Retina (tissue), 1 donor: ENCODE measurements around the gene ARHGAP42.
A peak's percentile ranks its signal among the peaks of the same experiment; 100 is the strongest.

Source experiments
- DNase-seq: peaks from one replicate; pipeline ENCODE4 v3.0.0-alpha.2; 2016

The ARHGAP42 gene

DNA sequence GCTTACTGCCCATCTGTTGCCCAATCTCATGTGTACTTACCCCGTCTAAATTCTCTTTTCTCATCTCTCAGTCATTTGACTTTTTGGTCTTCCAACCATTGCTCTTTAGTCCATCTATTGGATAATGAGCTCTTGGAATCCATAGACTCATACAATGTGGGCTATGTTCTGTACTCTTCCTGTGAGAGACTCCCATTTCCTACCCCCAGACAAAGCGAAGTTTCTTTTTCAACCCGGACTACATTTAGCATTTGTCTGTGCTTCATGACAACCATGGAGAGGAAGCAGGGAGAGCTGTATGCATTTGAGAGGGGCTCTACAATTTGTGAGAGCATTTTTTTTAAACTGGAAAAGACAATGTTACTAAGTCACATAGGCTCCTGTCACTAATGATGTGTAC, 4.0 kb upstream of the ARHGAP42 start:
- DNase-seq, result no peak

DNA sequence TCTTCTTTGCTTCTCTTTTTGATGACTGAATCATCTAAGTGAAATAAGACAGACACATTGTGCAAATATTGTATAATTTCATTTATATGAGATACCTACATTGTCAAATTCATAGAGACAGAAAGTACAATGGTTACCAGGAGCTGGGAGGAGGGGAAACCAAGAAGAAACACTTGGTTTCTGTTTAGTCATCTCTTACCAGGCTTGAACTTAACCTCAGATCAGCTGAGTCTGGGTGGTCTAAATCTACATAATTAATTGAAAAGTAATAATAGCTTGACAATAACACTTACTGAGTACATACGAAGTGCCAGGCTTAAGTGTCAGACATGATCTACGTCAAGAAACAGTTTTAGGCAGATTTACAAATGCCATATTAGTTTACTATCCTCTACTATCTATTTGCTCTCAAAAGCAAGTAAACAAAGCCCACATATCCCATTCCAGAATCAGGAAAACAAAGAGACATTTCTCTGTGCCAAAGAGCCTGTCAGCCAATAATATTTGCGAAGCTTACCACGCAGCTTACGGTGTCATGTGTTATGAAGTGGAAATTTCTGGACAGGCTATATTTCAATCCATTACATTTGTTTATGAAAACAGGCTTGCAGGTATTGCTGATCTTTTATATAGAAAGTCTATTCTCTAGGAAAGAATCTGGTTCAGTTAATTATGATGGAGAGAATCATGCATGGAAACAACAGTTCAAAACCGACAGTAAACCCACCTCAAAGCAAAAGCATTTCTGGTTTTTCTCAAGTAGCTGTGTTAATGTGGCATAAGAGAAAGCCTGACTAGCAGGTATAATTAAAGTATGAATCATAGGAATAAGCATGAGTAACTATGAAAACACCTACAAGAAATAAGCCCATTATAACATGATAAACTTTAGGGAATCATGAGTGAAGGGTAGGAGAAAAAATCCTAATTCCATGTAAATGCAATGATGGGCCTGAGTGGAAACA, 2.7 kb upstream of the ARHGAP42 start:
- DNase-seq, result no peak

DNA sequence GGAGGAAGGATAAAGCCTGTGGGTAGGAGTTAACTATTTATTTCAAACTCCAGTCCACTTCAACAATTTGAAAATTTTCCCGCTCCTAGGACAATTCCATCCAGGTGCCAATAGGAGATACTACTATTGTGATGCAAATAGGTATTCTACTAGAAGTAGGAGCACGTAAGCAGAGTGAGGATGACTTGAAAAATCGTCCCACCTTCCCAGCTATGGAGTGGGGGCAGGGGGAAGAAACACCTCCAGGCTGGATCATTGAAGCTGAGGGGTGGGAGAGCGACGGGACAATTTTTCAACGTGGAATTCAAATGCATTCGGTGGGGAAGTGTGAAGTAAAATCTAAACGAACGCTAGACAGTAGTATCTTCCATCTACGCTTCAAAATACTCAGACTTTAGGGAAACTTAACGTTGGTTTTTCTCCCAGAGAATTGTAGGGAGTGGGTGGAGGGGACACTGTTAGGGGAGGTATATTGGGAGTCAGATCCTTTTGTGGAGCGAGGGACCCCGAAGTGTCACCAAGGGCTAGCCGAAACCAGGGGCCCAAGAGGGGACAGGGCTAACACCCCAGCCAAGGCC, 523 bp upstream of the ARHGAP42 start:
- DNase-seq, result no peak

DNA sequence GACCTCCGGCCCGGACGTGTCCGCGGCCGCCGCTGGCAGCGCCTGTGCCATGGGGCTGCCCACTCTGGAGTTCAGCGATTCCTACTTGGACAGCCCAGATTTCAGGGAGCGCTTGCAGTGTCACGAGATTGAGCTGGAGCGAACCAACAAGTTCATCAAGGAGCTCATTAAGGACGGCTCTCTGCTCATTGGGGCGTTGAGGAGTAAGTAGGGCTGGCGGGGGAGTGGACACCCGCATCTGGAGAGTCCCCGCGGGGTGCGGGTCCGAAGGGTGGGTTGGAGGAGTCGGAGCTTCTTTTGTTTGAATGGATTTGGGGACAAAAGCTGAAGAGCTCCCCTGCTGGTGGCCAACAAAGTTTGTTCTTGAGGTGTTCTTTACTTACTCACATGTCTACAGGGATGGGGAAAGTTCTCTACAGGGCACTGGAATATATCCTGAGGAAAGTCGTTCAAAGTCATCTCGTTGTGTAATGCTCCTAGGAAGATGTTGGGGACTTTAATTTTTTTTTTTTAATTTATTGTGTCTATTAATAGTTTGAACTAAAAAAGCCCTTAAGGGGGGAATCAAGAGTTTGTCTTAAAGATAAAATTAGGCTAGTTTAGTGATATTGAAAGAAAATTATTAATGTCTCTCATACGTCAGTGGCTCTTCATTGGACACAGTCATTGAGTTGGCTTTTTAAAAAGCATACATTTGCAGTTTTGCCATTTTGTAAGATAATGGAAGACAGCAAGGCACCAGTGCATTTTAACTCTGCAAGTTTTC, 725 bp downstream of the ARHGAP42 start:
- DNase-seq, result peak; percentile 85

DNA sequence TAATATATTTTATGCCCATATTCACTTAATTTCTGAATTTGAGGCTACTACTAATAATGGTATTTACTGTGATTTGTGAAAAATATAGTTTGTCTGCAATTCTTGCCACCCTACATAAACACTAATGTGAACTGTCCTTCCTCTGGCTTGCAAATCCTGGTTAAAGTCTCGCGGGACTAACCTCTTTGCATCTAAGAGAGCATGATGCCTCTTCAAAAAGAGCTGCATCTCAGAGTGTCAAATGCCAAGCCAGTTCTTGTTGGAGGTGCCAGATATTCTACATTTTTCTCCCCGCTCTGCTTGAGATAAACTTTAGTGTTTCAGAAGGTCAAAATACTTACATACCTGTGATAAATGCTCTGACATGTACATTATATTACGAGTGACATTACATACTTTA, 2.1 kb downstream of the ARHGAP42 start:
- no peak for DNase-seq

DNA sequence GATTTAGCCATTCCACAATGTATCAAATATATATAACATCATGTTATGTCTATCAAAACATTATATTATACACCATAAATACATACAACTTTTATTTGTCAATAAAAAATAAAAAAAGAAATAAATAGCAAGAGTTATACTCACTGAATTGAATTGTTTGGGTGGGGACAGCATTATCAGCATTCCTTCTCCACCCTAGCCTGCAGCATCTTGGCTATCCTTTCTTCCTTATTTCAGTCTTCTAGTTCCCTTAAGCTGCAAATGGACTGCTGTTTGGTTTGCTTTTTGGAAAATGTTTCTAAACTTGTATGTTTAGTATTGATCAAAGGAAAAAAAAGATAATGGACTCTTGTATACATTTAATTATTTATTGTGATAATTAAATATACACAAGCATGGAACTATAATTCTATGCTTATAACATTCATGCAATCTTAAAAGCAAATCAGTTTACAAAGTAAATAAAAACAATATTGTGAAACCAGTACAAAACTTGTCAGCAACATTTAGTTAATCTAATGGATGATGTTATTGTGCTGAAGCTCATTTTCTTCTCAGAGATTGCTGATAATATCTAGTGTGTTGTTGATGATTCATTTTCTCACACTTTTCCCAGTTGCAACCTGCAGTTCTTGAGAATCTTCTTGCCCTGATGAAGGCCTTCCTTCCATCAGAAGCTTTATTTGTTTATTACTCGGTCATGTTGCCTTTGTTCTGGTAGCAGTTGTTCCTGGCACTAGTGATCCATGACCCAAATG, 5.0 kb downstream of the ARHGAP42 start:
- no peak for DNase-seq

DNA sequence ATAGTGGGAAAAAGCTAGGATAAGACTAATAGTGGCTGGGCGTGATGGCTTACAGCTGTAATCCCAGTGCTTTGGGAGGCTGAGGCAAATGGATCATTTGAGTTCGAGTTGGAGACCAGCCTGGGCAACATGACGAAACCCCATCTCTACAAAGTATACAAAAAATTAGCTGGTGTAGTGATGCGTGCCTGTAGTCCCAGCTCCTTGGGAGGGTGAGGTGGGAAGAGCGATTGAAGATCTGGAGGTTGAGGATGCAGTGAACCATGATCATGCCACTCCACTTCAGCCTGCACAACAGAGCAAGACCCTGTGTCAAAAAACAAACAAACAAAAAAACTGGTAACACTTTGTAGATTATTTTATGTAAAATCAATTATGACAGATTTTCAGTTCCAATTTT, 8.8 kb downstream of the ARHGAP42 start:
- DNase-seq, result no peak

DNA sequence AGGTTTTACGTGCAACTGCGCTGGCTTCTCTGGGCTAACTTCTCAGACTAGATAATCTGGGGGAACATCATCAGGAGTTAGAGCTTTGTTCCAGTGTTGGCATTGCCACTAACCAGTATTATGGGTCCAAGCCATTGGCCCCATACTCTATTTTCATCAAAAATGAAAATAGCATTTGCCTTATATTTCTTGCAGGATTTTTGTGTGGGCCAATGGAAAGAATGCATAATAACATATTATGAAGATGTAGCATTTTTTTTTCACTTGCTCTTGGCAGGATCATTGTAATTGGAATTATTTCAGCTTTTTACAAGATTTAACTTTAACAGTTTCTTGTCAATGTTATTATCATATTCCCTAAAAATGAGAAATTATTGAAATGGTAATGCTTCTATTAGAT, 16.1 kb downstream of the ARHGAP42 start:
- DNase-seq, result no peak

DNA sequence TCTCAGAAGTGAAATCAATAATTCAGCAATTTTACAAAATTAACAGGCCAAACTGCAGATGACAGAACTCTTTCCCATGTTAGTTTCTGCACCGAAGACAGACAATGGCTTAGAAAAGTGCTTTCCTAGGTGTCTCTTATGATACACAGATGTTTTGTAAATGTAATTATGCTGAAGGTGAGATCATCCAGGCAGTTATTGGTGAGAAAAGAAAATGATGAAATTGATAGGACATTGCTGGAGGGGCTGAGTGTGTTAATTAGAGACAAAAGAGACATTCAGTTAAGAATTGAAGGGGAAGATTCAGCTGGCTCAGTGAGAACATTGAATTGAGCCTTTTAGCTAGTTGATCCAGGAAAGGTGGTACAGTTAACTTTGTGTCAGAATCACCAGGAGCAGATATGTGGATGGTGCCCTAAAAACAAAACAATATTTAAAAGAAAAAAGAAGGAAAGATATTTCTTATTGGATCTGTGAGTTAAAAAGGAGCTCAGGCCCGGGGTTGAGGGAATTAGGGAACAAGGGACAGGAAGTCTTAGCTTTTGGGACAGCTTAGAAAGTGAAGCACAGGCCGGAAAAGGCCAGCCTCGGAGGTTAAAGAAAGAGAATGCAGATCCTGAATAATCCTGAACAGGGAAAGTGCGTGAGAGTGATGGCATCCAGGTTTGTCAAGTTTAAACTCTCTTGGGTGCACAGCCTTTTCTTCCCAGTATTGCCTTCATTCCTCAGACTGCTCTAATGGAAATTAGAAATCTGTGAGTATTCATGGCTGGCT, 16.9 kb downstream of the ARHGAP42 start:
- DNase-seq, result no peak

DNA sequence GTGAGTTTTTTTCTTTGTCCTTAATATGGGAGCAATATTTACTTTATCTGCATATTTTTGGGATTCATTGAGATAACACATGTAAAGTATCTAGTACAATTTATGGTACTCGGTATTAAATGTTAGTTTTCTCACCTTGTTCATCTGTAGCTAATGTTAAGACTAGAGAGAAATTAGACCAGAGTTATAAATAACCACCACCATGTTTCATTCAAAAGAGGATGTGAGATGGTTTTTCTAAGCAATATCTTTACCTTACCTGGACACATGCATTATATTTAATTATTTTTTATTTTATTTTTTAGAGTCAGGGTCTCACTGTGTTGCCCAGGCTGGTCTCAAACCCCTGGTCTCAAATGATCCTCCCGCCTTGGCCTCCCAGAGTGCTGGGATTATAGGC, 18.4 kb downstream of the ARHGAP42 start:
- DNase-seq, result no peak

DNA sequence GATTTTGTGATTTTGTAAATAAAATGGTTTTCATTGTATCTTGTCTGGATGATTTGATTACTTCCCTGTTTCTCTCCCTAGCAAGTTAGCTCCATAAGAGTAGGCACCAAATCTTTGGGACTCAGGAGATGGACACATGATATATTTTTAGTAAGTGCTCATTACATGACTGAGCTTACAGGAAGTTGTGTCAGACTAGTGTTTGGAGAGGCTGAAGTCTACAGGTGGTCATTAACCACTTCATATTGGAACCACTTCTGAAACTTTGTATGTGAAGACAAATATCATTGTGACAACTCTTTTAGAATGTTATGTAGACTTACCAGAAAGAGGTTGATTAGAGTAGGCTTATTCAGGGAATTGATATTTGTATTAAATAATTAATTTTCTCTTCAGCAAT, 19.1 kb downstream of the ARHGAP42 start:
- DNase-seq, result no peak

DNA sequence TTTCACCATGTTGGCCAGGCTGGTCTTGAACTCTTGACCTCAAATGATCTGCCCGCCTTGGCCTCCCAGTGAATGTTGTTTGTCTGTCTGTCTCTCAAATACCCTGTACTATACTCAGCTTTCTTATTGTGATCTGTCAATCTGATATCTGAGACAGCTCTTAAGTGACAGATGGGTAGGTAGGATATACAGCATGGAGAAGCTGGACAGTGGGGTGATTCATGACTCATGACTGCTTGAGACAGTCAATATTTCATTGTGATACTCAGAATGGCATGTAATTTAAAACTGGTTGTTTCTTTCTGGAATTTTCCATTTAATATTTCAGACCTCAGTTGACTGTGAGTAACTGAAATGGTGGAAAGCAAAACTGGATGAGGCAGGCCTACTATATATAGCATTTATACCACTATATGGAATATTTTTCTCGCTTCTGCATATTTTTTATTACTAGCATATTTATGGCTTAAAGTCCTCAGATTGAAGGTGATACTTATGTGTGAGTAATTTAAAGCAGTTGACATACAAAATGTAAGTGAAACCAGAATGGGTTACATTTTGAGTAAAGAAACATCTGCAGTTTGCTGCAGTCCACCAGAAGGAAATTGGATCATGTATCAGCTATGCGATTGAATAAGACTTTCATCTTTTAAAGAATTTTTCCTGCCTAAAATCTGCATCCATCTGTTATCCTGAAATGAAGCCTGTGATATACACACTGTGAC, 22.3 kb downstream of the ARHGAP42 start:
- no peak for DNase-seq

DNA sequence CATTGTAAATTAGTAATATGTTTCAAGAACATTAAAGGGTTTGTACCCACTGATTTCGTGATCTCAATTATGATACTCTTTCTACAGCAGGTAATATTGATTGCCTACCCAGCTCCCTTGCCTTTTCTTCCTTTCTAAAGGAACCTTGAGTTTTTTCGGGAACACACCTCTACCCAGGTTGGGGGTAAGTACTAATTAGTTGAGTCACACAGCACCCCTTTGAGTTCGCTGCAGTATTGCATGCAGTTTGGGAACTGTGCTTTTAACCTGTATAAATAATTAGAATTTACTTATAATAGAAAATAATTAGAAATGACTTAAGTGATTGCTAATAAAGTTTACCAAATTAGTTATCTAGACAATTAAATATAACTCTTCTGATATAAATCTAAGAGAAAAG, 24.9 kb downstream of the ARHGAP42 start:
- DNase-seq, result no peak

DNA sequence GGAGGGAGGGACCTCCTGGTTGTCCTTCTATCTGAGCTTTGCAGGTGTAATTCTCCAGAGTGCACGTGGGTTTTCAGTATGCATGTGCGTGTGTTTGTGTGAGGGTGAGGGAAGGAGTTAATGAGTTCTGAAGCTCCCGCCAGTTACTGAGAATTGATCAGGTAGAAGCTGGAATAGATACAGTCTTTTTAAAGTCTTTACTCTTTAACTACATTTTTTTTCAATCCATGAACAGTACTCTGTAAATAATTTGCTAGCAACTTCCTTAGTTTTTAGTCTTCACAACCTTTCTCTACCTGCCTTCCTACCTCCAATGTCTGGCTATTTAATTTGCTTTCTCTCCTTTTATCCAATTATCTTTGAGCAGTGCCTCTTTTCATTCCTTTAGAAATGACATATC, 25.5 kb downstream of the ARHGAP42 start:
- DNase-seq, result no peak

DNA sequence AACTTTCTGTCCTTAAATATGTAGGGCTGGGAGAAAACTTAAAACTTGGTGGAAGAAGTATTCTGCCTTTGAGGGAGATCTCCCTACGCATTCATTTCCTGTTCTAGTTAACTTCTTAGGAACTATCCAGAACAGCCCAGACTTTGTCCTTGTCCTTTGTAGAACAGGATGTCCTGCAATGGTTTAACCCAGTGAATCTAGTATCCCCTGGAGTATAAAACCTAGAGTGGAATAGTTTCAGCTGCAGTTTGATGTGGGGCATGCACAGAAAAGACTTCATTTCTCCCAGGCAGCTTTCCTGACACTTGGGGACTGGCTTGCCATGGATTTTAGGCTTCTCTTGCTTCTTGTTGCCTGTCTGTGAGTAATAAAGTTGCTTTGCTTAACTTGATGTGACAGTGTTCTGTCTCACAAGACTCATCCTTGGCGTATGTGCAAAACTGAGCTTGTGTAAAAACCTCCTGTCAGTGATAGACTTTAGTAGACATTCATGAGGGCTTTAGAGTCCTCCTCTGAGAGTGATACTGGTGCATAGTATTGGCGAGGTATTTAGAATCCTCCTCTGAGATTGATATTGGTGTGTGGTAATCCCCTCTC, 28.2 kb downstream of the ARHGAP42 start:
- DNase-seq, result peak; percentile 25

DNA sequence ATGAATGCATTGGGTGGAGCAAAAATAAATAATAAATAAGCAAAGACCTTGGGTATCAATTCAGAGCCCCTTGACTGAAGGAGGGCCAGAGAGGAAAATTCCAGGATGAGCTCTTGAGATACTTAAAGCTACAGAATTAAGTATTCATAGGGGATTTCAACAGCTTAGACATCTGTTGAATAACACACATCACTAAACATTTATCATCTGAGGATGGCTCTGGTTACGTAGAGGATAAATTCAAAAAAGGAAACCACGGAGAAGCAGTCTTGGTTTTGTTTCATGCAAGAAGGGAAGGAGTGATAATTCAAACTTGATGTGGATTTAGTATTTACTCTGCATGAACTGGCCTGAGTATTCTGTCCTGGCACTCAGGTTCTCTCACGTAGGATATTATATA, 29.8 kb downstream of the ARHGAP42 start:
- DNase-seq, result no peak

DNA sequence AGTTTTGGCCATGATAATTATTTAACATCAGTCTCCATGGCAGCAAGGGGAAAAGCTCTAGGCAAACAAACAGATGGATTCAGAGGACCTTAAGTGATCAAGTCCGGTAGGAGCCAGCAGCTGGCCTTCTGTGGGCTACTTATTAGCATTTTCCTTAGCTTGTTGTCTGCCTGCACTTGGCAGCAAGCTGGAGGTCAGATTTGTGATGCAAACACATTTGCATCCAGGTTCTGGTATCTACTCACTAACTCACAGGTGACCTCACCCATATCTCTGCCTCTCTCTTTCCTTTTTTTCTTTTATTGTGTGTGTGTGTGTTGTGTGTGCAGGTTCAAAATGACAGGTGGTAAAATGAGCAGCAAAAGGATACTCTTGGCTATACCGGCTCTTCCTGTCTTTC, 32.3 kb downstream of the ARHGAP42 start:
- DNase-seq, result no peak

DNA sequence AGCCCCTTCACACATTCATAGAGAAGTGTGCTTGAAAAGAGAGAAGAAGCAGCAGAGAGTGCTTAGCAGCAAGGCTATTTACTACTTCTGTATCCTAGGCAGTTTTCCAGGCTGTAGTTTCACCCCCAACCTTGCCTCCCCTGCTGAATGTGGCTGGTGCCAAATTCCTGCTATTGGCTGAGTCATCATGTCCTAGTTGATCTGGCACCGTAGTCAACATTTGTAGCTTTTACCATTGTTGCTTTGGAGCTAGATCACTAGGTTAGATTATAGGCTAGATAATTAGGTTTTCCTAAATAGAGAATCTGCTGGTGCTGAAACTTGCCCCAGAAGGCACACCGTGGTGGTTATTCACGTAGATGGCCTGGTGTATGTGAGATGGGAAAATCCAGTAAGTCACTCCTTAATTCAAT, 32.7 kb downstream of the ARHGAP42 start:
- DNase-seq, result no peak

DNA sequence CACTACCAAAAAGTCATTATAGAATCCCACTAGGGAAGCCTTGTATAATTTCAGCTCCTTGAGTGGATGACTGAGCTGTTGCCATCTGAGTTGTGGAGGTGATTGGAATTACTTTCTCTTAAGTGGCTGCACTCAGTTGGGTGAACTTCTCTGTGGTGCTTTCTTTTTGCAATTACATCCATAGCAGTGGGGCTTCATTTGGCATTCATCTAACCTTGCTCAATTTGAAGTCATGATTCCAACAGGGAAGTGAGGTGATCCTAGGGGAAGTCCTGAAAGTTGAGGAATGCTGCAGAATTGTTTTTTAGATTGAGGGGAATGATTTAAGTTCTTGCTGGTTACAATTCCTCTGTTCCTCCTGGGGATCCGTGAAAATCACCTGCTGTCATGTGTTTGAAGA, 39.6 kb downstream of the ARHGAP42 start:
- no peak for DNase-seq

DNA sequence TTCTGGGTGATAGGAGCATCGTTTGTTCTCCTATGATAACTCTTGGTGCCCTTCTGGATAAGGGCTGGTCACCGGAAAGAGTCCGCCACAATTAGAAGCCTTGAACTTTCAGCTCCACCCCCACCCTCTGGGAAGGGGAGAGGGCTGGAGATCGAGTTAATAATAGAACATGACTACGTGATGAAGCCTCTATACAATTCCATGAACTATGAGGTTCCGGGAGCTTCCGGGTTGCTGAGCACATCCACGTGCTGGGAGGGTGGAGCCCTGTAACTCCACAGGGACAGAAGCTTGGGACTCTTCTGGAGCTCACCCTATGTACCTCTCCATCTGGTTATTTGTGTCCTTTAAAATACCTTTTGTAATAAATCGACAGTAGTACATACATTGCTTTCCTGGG, 40.3 kb downstream of the ARHGAP42 start:
- no peak for DNase-seq

DNA sequence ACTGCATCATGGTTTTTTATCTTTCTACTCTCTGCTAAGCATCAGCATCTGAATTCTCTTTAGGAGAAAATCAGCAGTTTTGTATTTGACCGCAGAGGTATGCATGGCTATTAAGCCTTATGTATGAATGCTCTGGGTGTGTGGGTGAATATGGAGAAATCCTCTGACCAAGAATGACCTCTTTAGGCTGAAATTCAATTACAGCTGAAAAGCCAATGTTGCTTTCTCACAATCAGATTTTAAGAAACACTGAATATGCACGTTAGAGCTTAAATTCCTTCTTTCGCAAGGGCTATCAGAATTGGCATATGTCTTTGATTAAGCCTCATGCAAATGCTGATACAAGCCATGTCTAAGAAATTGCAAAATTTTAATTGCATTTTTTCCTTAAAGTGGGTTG, 43.2 kb downstream of the ARHGAP42 start:
- DNase-seq, result no peak
